Measurements from ENCODE around the gene ARHGEF39.
A peak's percentile ranks its signal among the peaks of the same experiment; 100 is the strongest.

ARHGEF39 gene

DNA sequence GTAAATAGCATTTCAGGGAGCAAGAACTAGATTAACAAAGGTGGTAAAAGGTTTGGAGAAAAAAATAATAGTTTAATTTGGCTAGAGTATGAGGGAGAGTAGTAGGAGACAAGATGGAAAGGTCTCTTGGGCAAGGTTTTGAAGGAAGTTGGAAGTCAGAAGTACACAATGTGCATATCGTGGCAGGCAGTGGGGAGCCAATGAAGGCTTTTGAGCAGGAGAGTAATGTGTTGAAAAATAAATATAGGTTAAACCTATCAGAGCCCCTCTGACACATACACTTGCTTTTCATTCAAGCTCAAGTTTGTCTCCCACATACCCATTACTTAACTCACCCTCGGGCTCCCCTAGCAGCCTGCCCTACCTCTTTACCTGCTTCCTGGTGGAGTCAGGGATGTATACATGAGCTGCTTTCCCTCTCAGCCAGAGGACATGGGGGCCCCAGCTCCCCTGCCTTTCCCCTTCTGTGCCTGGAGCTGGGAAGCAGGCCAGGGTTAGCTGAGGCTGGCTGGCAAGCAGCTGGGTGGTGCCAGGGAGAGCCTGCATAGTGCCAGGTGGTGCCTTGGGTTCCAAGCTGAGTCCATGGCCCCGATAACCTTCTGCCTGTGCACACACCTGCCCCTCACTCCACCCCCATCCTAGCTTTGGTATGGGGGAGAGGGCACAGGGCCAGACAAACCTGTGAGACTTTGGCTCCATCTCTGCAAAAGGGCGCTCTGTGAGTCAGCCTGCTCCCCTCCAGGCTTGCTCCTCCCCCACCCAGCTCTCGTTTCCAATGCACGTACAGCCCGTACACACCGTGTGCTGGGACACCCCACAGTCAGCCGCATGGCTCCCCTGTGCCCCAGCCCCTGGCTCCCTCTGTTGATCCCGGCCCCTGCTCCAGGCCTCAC lies 8.4 kb upstream of the ARHGEF39 start, which contains the start of gene CA9:
CA9 (plus strand) TSS at position 797 of the 893 bp plus-strand sequence; CDS start at position 829, 32 bp downstream.
- no peak for DNase-seq

DNA sequence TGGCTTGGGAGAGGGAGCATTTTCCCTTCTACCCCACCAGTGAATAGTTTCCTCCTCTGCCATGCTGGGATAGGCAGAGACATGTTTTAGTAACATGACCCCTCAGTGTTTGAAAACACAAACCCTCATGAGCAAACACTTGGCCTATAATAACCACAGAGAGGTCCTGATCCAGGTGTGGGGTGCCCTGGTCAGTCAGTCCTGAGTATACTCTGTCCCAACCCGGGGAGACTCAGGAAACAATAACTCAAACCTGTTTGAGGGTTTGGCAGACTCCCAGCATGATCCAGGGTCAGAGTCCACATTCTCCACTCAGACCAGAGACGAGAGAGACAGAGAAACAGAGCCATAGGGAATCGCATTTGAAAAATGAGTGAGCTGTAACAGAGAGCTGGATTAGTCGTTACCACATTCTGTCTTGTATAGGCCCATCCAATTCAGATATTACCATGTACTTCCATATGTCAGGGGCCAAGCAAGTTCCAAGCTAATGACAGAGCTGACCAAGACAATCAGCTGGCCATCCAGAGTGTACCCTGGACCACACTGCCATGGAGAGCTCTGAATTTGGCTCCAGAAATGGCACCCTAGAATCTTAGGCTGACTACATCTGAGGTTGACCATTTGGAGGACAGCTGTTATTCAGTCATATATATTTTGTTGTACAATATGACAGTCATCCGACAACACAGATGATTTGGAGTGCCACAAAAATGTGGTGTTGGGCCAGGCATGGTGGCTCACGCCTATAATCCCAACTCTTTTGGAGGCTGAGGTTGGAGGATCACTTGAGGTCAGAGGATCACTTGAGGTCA lies 4.5 kb upstream of the ARHGEF39 start:
- no peak for DNase-seq

DNA sequence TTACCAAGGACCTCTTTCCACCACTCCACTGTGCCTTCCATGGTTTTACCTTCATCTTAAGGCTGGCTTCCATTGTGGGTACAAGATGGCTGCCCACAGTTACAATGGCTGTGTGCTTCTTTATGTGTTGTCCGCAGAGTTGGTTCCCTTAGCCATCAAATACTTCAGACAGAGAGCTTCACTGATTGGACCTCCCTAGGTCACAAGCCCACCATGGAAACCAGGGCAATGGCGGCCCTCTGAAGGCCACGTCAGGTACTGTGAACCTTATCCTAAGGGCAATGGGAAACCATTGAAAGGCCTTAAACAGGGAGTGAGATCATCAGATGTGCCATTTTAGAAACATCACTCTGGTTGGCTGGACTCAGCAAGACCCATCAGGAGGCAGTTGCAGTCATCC lies 2.9 kb upstream of the ARHGEF39 start:
- DNase-seq: no peak

DNA sequence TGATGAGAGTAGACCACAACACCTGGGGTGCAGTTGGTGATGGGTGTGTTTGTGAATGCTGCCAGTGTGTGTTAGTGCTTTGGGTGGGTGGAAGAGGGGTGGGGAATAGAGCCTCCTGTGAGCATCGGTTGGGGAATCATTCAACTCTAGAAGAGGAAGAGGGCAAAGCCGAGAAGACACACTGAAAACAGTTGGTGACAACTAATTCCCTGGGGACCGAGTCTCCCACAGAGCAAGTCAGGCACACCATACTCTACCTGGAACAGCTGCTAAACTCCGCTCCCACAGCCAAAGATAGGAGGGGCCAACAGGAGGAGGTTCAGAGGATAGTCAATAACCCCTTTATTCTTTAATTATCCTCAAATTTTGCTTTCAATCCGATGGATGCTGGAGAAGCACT lies 1.6 kb upstream of the ARHGEF39 start:
- DNase-seq: no peak

DNA sequence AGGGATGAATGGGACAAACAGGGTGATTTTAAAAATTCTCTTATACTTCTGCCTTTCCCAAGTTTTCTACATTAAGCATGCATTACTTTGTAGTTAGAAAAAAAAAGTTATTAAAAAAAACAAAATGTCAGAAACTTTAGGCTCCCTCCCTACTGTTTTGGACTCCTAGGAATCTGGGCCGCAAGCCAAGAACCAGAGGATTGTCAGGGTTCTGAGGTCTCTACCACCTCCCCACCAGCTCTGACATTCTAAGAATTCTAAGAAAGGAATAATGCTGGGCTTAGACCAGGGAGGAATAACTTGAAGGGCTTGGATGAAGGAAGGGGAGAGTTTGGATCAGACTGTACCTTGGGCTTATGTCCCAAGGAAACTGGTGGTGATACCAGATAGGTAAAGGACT lies 1.1 kb upstream of the ARHGEF39 start:
- DNase-seq: no peak

DNA sequence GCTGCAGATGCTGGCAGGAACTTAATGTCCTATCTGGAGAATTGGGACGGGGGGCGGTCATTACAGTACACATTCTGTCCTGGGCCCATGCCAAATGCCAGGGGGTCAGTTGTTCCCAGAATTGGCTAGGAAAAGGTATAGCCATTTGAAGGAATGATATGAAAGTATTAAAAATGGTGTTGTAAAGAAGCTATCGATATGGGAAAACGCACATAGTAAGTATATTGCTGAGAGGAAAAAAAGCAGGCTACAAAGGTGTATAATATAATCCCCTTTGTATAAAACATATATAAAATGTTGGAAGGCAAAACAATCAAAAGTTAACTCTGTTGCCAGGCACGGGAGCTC lies 450 bp upstream of the ARHGEF39 start:
- DNase-seq: no peak

DNA sequence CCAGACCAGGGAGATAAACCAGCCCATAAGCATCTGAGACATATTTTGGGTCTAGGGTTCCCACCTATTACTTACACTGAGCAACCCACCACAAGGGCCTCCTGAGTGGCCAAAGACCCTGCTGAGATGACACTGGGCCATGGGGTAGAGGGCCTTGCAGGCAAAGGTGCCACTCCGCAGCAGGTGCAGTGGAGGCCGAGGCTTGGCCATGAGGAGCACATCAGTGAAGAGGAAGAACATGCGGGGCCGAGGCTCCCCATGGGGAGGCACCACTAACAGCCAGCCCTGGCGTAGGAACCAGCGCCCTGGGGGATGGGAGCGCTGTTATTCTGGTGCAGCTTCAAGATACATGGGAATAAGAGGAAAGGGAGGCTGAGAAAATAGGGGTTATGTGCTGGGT lies 2.6 kb downstream of the ARHGEF39 start:
- DNase-seq: no peak

DNA sequence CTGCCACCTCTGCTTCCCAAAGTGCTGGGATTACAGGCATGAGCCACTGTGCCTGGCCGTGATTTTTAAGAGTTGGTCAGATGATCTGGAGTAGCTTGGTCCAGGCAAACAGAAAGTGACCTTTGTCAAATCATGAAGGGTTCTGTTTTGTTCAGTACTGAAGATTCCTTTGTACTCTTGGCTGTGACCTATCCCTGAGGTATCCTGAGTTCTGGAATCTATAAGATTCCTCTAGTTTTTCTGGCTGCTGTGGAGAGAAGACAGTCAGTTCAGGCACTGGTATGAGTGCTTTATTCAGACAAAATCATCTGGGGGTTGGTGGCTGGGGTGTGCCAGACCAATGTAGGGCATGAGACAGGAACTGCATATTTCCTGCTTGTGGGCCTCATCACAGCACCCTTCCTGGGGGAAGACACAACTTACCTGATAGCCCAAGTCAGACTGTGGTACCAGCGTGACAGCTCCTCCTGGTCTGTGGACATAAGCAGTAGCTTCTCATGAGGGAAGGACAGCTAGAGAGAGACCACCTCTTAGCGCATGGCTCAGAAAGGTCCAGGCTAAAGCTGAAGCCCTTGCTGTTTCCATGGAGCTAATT lies 3.1 kb downstream of the ARHGEF39 start:
- peak; percentile 65 for DNase-seq

DNA sequence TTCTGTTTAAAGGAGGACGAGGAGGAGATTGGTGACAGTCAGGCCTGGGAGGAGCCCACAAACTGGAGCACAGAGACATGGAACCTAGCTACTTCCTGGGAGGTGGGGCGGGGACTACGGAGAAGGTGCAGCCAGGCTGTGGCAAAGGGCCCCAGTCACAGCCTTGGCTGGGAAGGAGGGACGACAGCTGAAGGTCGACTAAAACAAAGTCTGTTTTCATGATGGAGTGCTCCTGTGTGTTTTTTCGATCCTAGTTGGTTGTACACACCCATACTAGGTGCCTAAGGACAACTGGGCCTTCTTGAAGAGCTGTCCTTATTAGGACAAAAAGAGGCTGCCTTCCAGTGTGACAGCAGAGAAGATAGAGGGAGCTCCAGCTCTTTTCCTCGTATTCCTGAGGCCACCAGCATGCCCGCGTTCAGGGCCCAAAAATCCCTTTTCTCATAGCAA lies 4.0 kb downstream of the ARHGEF39 start:
- DNase-seq: no peak

DNA sequence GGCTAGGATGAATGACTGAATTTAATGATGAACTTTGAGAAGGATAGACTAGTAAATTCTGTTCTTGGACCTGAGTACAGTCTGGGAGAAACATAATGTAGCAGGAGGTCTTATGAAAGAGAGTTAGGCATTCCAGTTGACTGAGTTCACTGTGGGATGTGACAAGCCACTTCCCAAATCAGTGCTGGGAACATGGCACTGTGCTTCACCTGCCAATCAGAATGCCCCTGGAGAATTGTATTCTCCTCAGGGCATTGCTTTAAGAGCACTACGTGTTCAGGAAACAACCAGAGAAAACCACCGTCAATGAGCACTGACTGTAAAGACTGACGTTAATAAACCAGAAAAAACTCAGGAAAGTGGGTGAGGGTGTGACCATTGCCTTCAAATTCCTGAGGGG lies 5.7 kb downstream of the ARHGEF39 start:
- DNase-seq: no peak

DNA sequence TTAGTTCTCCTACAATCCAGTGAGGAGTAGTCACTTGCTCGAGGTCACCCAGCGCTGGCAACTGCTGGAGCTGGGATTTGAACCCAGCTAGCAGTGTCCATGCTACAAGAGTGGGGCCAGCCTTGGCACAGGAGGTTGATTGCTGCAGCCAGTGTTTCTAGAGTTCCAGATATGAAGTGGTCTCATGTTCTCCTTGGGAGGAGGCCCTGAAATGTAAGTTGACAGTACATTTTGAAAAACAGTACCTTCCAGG lies 6.1 kb downstream of the ARHGEF39 start:
- no peak for DNase-seq

DNA sequence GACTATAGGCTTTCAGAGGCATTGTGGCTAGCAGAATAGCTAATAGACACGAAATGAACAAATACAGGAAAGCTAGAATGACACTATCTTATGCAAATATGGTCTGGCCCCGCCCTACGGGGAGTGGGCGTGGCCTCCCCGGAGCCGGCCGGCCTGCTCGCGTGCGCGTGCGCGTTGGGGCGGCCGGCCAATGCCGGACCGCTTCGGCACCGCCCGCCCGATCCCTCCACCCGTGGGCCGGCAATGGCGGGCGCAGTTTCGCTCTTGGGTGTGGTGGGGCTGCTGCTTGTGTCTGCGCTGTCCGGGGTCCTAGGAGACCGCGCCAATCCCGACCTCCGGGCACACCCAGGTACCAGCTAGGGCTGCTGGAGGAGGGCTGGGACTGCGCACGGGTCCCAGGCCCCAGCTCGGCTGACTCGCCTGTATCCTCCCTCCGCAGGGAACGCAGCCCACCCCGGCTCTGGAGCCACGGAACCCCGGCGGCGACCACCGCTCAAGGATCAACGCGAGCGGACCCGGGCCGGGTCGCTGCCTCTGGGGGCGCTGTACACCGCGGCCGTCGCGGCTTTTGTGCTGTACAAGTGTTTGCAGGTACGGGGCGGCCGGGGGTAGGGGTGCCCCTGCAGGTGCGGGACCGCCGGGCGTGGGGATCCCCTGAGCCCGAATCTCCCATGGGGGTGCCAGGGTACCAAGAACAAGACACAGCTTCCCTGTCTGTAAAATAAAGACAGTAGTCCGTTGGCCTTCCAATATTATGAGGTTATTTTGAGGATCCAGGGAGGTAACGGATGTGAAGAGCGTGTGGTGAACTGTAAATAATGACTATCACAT lies 6.6 kb downstream of the ARHGEF39 start, which contains the start of gene CCDC107:
CCDC107 (plus strand) TSS at position 156 of the 831 bp plus-strand sequence; CDS start at position 244, 88 bp downstream.
- DNase-seq: peak; percentile 87

DNA sequence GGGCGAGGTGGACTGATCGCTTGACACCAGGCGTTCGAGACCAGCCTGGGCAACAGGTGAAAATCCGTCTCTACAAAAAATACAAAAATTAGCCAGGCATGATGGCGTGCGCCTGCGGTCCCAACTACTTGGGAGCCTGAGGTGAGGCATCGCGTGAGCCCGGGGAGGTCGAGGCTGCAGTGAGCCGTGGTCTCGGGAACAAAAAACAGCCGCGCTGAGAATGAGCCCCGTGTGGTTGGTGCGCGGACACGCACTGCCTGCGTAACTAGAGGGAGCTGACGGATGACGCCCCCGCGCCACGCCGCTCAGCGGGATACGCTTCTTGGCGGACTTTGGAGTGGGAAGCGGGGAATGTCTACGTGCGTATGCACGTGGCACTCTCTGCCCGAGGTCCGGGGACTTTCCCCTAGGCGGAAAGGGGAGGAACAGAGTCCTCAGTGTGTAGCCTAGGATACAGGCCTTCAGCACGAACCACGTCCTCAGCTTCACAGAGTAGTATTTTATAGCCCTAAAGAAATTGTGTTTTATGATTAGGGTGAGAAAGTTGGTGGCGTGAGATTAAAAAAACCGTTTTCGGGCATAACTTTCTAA lies 7.4 kb downstream of the ARHGEF39 start, which contains the start of gene RMRP:
RMRP (minus strand) TSS at position 474 of the 591 bp plus-strand sequence.
- DNase-seq: peak; percentile 94

DNA sequence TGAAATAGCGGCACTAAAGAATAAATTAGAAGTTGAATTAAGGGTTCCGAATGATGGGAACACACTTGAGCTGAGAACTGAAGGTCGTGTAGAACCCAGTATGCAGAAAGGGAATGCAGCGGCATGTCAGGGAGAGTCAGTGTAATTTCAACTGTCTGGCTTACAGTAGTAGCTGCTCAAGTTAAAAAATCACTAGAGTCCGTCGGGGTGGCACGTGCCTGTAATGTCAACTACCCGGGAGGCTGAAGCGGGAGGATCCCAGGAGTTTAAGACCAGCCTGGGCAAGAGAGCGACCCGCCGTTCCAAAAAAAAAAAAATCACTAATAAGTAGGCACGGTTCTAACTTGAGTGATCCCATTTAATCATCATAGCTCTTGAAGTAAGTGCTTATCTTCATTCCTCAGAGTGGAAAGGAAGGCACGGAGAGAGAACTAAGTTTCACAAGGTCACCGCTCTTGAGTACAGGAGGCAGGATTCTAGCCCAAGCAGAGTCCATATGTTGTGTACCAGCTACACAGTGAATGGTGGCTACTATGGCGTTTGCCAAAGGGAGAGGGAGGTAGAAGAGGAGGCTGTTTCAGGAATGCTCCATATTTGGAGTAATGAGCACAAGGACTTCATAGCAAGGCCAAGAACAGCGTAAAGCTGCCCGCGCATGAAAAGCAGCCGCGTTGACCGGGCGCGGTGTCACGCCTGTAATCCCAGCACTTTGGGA lies 8.0 kb downstream of the ARHGEF39 start:
- no peak for DNase-seq

DNA sequence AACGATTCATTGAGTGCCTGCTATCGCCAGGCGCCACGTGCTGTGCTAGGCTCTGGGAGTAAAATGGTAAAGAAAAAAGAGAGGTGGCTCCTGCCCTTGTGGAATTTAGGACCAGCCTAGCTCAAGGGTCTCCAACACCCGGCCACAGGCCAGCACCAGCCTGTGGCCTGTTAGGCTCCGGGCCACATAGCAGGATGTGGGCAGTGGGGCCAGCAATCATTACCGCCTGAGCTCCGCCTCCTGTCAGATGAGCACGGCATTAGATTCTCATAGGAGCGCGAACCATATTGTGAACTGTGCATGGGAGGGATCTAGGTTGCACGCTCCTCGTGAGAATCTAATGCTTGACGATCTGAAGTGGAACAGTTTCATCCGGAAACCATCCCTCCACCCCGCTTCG lies 8.6 kb downstream of the ARHGEF39 start:
- DNase-seq: no peak

DNA sequence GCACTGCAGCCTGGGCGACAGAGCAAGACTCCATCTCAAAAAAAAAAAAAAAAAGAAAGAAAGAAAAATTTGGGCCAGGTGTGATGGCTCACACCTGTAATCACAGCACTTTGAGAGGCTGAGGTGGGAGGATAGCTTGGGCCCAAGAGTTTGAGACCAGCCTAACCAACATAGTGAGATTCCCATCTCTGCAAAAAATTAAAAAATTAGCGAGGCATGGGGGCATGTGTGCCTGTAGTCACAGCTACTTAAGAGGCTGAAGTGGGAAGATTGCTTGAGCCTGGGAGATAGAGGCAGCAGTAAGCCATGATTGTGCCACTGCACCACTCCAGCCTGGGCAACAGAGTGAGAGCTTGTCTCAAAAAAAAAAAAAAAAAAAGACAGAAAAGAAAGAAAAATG lies 11.4 kb downstream of the ARHGEF39 start:
- no peak for DNase-seq

DNA sequence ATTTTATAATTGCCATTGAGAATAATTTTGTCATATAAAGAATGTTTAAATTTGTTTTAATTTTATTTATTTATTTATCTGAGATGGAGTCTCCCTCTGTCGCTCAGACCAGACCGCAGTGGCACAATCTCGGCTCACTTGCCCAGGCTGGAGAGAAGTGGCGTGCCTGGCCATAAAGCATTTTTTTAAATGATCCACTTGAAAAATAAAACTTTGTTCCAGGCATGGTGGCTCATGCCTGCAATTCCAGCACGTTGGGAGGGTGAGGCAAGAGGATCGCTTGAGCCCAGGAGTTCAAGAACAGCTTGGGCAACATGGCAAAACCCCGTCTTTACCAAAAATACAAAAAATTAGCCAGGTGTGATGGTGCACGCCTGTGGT lies 12.2 kb downstream of the ARHGEF39 start:
- DNase-seq: no peak

DNA sequence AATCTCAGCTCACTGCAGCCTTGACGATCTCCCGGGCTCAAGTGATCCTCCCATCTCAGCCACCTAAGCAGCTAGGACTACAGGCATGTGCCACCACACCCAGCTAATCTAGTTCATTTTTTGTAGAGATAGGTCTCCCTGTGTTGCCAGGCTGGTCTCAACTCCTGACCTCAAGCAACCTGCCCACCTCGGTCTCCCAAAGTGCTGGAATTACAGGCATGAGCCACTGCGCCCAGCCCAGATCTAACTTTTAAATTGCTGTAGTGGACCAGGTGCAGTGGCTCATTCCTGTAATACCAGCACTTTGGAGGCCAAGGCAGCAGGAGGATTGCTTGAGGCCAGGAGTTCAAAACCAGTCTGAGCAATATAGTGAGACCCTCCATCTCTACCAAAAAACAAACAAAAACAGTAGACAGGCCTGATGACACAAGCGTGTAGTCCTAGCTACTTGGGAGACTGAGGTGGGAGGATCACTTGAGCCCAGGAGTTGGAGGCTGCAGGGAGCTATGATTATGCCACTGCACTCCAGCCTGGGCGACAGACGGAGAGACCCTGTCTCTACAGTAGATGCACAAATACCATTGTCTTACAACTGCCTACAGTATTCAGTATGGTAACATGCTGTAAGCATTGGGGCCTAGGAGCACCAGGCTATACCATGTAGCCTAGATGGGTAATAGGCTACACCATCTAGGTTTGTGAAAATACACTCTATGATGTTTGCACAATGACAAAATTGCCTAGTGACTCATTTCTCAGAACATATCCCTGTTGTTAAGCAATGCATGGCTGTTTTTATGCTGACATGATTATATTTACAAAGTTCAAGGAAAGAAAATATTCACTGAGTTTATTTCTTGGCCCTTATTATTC lies 12.8 kb downstream of the ARHGEF39 start:
- no peak for DNase-seq

DNA sequence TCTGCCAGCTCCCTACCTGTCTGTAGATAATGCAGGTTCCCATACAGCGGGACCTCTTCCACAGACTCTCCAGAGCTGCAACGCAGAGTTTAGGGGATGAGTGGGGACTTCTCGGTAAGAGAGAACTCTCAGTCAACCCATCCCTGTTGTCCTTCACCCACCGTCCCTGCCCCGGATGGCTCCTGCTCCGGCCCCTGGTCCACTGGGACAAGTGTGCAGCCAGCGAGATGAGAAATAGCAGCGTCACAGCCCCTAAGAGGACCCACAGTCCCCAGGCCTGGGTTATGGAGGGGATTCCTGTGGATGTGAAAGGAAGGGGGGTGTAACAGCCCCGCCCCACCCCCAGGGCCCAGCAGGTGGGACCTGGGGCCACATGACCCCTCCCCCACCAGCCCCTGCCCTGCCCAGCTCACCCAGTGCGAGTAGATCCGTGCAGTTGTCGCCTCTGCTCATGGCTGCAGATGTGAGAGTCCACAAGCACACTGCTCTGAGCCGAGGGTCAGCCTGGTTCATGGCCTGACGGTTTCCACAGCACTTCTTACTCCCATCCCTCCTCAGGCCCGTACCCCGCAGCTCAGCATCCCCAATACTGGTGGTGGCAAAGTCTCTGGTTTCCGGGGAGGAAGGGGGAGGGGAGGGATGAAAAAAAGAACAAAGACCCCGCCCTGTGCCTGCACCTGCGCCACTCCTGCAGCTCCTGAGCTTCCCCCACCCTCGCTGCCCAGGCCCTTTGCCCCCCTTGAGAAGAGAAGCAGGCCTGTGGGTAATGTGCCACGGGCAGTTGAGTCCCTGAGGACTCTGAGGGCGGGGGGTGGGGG lies 14.4 kb downstream of the ARHGEF39 start, which contains the start of gene SIT1:
SIT1 (minus strand) TSS at position 591 of the 818 bp plus-strand sequence; CDS start at position 513, 78 bp downstream.
- DNase-seq: peak; percentile 28
